ENCODE data around the gene NEU1.
"Not testable (repeated sequence)": the region's sequence is repeated elsewhere in the genome, so short reads cannot be mapped to it uniquely, and the experiment has no call there.

Gene NEU1

GRCh38 chr6:31838968-31839367 lies 23.7 kb downstream of the NEU1 start:
- ATAC-seq (no peak), DNase-seq (peak; percentile 7)

GRCh38 chr6:31838114-31838553 lies 24.5 kb downstream of the NEU1 start:
- DNase-seq, ATAC-seq: not testable (repeated sequence)

- no peak for DNase-seq
- ATAC-seq, result no peak
These were observed 25.1 kb downstream of the NEU1 start for GRCh38 chr6:31837369-31838113.

GRCh38 chr6:31836474-31837368 lies 25.9 kb downstream of the NEU1 start:
- ATAC-seq (no peak), DNase-seq (no peak)

- no peak for ATAC-seq
- DNase-seq, result peak; percentile 13
These were observed 26.6 kb downstream of the NEU1 start for GRCh38 chr6:31836047-31836473.

GRCh38 chr6:31834367-31835250 lies 28.0 kb downstream of the NEU1 start:
- ATAC-seq (peak; percentile 64), DNase-seq (peak; percentile 82)

- no peak for ATAC-seq
- no peak for DNase-seq
These were observed 31.0 kb downstream of the NEU1 start for GRCh38 chr6:31831350-31832215.

GRCh38 chr6:31830886-31831335 lies 31.7 kb downstream of the NEU1 start:
- DNase-seq (no peak), ATAC-seq (no peak)

GRCh38 chr6:31829633-31830283 lies 32.9 kb downstream of the NEU1 start:
- DNase-seq (no peak), ATAC-seq (no peak)

GRCh38 chr6:31827286-31828079 lies 35.1 kb downstream of the NEU1 start, which contains the start of gene HSPA1B:
TSS of gene HSPA1B (plus strand) at chr6:31827738. CDS start at chr6:31827951, 213 bp downstream.
- peak; percentile 94 for DNase-seq
- peak; percentile 92 for ATAC-seq

- no peak for ATAC-seq
- DNase-seq, result peak; percentile 50
These were observed 35.8 kb downstream of the NEU1 start for GRCh38 chr6:31826793-31827285.

GRCh38 chr6:31825553-31825952 lies 37.1 kb downstream of the NEU1 start:
- DNase-seq (no peak), ATAC-seq (no peak)

GRCh38 chr6:31823592-31824196 lies 38.9 kb downstream of the NEU1 start:
- ATAC-seq, DNase-seq: not testable (repeated sequence)

GRCh38 chr6:31822036-31822821 lies 40.4 kb downstream of the NEU1 start:
- ATAC-seq (peak; percentile 58), DNase-seq (peak; percentile 70)

- DNase-seq (peak; percentile 82), ATAC-seq (peak; percentile 61)
These were observed 41.2 kb downstream of the NEU1 start for GRCh38 chr6:31821301-31822035.

GRCh38 chr6:31820399-31820798 lies 42.2 kb downstream of the NEU1 start:
- not testable (repeated sequence) for ATAC-seq, DNase-seq

GRCh38 chr6:31819871-31820299 lies 42.7 kb downstream of the NEU1 start:
- ATAC-seq (no peak), DNase-seq (no peak)

Measured in stimulated activated naive CD8-positive, alpha-beta T cell treated with anti-CD3 and anti-CD28 coated beads, Interleukin-15, Interleukin-2, amounts not matched to agents 100 U/mL and 50 U/mL, for 24 hours (primary cell).